T-helper 1 cell treated with Interleukin-12 subunit alpha and Interleukin-12 subunit beta and Interleukin-4 antibody, amounts not matched to agents 30 μg/mL and 1 μg/mL, for 36 hours (primary cell): Measurements from ENCODE around the gene ALMS1.
A peak's percentile ranks its signal among the peaks of the same experiment; 100 is the strongest.
"Not testable (repeated sequence)": the region's sequence is repeated elsewhere in the genome, so short reads cannot be mapped to it uniquely, and the experiment has no call there.

Experiments
- H3K27ac Mint-ChIP-seq: one replicate; pipeline ENCODE4 v1.8.0; 2021; ENCODE audit warnings: mild to moderate bottlenecking, mixed read lengths
- H3K27me3 Mint-ChIP-seq: one replicate; pipeline ENCODE4 v1.8.0; 2021; ENCODE audit warnings: low read depth, mixed read lengths
- H3K36me3 Mint-ChIP-seq: one replicate; pipeline ENCODE4 v1.8.0; 2021; ENCODE audit warnings: low read depth, mixed read lengths
- H3K4me1 Mint-ChIP-seq: one replicate; pipeline ENCODE4 v1.8.0; 2021; ENCODE audit warnings: low read depth, mixed read lengths
- H3K4me3 Mint-ChIP-seq: one replicate; pipeline ENCODE4 v1.8.0; 2021; ENCODE audit warnings: mild to moderate bottlenecking, moderate library complexity, mixed read lengths
- H3K9me3 Mint-ChIP-seq: one replicate; pipeline ENCODE4 v1.8.0; 2021; ENCODE audit warnings: mixed read lengths

Gene ALMS1, protein sequence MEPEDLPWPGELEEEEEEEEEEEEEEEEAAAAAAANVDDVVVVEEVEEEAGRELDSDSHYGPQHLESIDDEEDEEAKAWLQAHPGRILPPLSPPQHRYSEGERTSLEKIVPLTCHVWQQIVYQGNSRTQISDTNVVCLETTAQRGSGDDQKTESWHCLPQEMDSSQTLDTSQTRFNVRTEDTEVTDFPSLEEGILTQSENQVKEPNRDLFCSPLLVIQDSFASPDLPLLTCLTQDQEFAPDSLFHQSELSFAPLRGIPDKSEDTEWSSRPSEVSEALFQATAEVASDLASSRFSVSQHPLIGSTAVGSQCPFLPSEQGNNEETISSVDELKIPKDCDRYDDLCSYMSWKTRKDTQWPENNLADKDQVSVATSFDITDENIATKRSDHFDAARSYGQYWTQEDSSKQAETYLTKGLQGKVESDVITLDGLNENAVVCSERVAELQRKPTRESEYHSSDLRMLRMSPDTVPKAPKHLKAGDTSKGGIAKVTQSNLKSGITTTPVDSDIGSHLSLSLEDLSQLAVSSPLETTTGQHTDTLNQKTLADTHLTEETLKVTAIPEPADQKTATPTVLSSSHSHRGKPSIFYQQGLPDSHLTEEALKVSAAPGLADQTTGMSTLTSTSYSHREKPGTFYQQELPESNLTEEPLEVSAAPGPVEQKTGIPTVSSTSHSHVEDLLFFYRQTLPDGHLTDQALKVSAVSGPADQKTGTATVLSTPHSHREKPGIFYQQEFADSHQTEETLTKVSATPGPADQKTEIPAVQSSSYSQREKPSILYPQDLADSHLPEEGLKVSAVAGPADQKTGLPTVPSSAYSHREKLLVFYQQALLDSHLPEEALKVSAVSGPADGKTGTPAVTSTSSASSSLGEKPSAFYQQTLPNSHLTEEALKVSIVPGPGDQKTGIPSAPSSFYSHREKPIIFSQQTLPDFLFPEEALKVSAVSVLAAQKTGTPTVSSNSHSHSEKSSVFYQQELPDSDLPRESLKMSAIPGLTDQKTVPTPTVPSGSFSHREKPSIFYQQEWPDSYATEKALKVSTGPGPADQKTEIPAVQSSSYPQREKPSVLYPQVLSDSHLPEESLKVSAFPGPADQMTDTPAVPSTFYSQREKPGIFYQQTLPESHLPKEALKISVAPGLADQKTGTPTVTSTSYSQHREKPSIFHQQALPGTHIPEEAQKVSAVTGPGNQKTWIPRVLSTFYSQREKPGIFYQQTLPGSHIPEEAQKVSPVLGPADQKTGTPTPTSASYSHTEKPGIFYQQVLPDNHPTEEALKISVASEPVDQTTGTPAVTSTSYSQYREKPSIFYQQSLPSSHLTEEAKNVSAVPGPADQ (N-terminal part only)

DNA sequence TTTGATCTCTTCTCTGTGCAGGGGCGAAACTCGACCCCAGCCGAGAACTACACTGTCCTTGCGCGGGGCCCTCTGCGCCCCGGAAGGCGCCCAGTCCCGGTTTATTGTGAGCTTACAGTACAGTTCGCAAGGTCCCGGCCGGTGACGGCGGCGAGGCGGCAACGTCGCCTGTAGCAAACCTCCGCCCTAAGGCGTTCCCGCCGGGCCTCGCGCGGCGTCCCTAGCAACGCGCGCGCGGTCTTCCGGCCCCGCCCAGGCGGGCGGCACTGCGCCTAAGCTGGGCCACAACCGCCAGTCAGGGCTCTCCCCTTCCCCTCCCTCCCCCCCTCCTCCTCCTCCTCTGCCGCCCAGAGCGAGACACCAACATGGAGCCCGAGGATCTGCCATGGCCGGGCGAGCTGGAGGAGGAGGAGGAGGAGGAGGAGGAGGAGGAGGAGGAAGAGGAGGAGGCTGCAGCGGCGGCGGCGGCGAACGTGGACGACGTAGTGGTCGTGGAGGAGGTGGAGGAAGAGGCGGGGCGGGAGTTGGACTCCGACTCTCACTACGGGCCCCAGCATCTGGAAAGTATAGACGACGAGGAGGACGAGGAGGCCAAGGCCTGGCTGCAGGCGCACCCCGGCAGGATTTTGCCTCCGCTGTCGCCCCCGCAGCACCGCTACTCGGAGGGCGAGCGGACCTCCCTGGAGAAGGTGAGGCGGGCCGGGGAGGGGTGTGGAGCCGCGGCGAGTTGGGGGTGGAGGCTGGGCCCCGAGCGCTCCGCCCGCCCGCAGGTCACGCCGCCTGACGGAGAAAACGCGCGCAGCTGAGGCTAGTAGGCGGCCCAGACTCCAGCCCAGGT lies at the start of gene ALMS1:
ALMS1 (plus strand) TSS at position 333 of the 838 bp plus-strand sequence; CDS start at position 366, 33 bp downstream.
- peaks cover 21% of the 10 kb centered on the region for H3K27me3 Mint-ChIP-seq
- no peaks in the 10 kb centered on the region for H3K9me3 Mint-ChIP-seq
- peaks cover 27% of the 10 kb centered on the region for H3K4me1 Mint-ChIP-seq
- peak within 1 kb of the TSS; percentile 90 for H3K4me3 Mint-ChIP-seq
- no peaks in the 10 kb centered on the region for H3K36me3 Mint-ChIP-seq
- peak within 1 kb of the TSS; percentile 89 for H3K27ac Mint-ChIP-seq

GRCh38 chr2:73337828-73338227 lies 47.8 kb upstream of the ALMS1 start:
- H3K27ac Mint-ChIP-seq, result no peak overlapping the region
- peaks cover 3% of the 10 kb centered on the region for H3K4me1 Mint-ChIP-seq
- no peaks in the 10 kb centered on the region for H3K36me3 Mint-ChIP-seq
- H3K4me3 Mint-ChIP-seq, result no peak overlapping the region
- H3K27me3 Mint-ChIP-seq, result peaks cover 8% of the 10 kb centered on the region
- peaks cover 10% of the 10 kb centered on the region for H3K9me3 Mint-ChIP-seq

DNA sequence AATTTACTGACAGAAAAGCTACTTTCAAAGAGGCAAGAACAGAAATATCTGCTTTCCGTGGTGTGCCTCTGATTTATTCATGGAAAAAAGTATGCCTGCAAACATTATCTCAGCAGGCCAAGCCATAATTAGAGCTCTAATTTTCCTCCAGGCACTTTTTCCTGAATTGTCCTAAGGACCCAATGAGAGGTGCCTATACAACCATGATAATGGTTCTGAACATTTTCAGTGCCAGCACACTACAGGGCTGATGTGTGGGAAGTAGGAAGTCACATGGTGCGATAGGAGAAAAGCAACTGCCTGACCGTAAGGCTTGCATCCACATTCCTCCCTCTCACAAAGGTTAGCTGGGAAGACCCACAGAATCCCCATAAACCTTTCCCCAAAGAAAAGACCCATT lies 46.4 kb upstream of the ALMS1 start:
- no peak overlapping the region for H3K27ac Mint-ChIP-seq
- H3K4me1 Mint-ChIP-seq, result peaks cover 3% of the 10 kb centered on the region
- no peaks in the 10 kb centered on the region for H3K36me3 Mint-ChIP-seq
- peaks cover 6% of the 10 kb centered on the region for H3K9me3 Mint-ChIP-seq
- no peak overlapping the region for H3K4me3 Mint-ChIP-seq
- peaks cover 2% of the 10 kb centered on the region for H3K27me3 Mint-ChIP-seq

GRCh38 chr2:73341039-73341438 lies 44.6 kb upstream of the ALMS1 start:
- Mint-ChIP-seq H3K27me3 (no peaks in the 10 kb centered on the region), H3K27ac (no peak overlapping the region), H3K4me3 (no peak overlapping the region), H3K4me1 (peaks cover 3% of the 10 kb centered on the region), H3K36me3 (no peaks in the 10 kb centered on the region), H3K9me3 (no peaks in the 10 kb centered on the region)

GRCh38 chr2:73343992-73344391 lies 41.6 kb upstream of the ALMS1 start:
- Mint-ChIP-seq H3K27me3 (peaks cover 16% of the 10 kb centered on the region), H3K4me3 (no peak overlapping the region), H3K9me3 (no peaks in the 10 kb centered on the region), H3K27ac (no peak overlapping the region), H3K4me1 (no peaks in the 10 kb centered on the region), H3K36me3 (no peaks in the 10 kb centered on the region)

GRCh38 chr2:73344747-73345146 lies 40.9 kb upstream of the ALMS1 start:
- H3K9me3 Mint-ChIP-seq, H3K36me3 Mint-ChIP-seq, H3K4me1 Mint-ChIP-seq, H3K4me3 Mint-ChIP-seq, H3K27ac Mint-ChIP-seq: not testable (repeated sequence)
- peaks cover 16% of the 10 kb centered on the region for H3K27me3 Mint-ChIP-seq

- H3K27me3 Mint-ChIP-seq, result peaks cover 16% of the 10 kb centered on the region
- H3K4me1 Mint-ChIP-seq, result no peaks in the 10 kb centered on the region
- no peaks in the 10 kb centered on the region for H3K36me3 Mint-ChIP-seq
- H3K9me3 Mint-ChIP-seq, result no peaks in the 10 kb centered on the region
- H3K4me3 Mint-ChIP-seq, result no peak overlapping the region
- H3K27ac Mint-ChIP-seq, result no peak overlapping the region
Measured at GRCh38 chr2:73350035-73350691, 35.5 kb upstream of the ALMS1 start.

GRCh38 chr2:73356097-73356496 lies 29.5 kb upstream of the ALMS1 start:
- no peaks in the 10 kb centered on the region for H3K4me1 Mint-ChIP-seq
- no peaks in the 10 kb centered on the region for H3K36me3 Mint-ChIP-seq
- H3K27me3 Mint-ChIP-seq, result peaks cover 10% of the 10 kb centered on the region
- no peak overlapping the region for H3K4me3 Mint-ChIP-seq
- H3K27ac Mint-ChIP-seq, result no peak overlapping the region
- no peaks in the 10 kb centered on the region for H3K9me3 Mint-ChIP-seq

DNA sequence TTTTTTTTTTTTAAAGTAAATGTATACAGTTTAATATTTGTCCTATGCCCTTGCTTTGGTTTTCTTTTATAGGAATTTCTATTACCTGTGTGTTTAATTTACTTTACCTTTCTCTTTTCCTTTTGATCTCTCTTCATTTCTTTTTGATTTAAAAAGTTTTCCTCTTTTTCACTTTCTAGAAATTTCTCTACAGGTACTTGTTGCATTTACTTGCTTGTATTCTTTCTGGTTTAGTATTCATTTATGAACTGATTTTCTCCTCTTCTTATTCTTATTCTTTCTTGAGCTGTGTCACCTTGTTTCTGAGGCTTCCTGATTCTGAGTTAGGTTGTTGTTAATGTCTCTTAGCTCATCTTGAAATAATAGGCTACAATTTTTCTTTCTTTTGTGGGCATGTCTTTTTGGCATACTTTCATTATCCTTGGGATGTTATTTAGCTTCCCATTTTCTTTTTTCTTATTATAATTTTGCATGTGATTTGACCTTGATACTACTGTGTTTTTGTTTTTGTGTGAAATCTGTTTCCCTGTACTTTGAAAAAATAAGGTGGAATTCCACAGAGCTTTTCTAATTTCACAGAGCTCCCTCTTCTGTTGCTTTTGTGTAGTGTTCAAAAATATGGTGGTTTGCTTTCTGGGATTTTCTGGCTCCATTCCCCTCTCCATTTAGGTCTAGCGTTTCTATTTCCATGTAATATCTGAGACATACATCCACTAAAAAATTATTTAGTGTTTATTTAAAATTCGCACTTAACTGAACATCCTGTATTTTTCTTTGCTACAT lies 25.5 kb upstream of the ALMS1 start:
- Mint-ChIP-seq H3K4me3 (no peak overlapping the region), H3K27ac (no peak overlapping the region), H3K9me3 (no peaks in the 10 kb centered on the region), H3K36me3 (no peaks in the 10 kb centered on the region), H3K4me1 (no peaks in the 10 kb centered on the region), H3K27me3 (peaks cover 10% of the 10 kb centered on the region)

DNA sequence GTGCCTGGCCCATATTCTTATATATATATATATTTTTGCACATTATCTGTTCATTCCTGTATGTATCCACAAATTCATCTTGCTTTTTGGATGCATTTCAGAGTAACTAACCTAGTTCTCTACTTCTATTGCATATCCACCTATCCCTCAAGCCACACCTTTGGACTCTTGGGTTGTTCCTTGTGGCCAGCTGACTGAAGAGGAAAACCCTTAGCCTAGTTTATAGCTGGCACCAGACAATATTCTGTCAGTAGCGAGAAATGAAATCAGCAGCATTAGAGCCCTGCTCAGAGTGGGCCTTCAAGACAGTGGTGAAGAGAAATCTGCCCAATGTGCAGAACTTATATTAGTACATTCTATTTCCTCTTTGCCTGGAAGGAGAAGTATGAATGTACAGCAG lies 19.6 kb upstream of the ALMS1 start:
- Mint-ChIP-seq H3K27ac (no peak overlapping the region), H3K36me3 (no peaks in the 10 kb centered on the region), H3K27me3 (no peaks in the 10 kb centered on the region), H3K4me1 (no peaks in the 10 kb centered on the region), H3K4me3 (no peak overlapping the region), H3K9me3 (no peaks in the 10 kb centered on the region)

GRCh38 chr2:73368781-73369180 lies 16.9 kb upstream of the ALMS1 start:
- no peaks in the 10 kb centered on the region for H3K36me3 Mint-ChIP-seq
- no peaks in the 10 kb centered on the region for H3K9me3 Mint-ChIP-seq
- no peaks in the 10 kb centered on the region for H3K4me1 Mint-ChIP-seq

DNA sequence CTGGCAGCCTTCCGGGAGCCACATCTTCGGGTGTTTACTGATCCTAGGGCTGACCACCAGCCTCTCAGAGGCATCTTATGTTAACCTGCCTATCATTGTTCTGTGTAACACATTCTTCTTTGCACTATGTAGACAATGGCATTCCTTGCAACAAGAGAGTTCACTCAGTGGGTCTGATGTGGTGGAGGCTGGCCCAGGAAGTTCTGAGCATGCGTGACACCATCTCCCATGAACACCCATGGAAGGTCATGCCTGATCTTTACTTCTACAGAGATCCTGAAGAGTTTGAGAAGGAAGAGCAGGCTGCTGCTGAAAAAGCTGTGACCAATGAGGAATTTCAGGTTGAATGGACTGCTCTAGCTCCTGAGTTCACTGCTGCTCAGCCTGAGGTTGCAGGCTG lies 15.3 kb upstream of the ALMS1 start:
- Mint-ChIP-seq H3K27me3 (peaks cover 10% of the 10 kb centered on the region), H3K27ac (no peak overlapping the region), H3K9me3 (no peaks in the 10 kb centered on the region), H3K36me3 (no peaks in the 10 kb centered on the region), H3K4me3 (no peak overlapping the region), H3K4me1 (no peaks in the 10 kb centered on the region)

More at GRCh38 chr2:73368781-73369180, 16.9 kb upstream of the ALMS1 start:
- Mint-ChIP-seq H3K27ac (no peak overlapping the region), H3K4me3 (no peak overlapping the region), H3K27me3 (peaks cover 4% of the 10 kb centered on the region)

- Mint-ChIP-seq H3K27ac (no peak overlapping the region), H3K4me1 (no peaks in the 10 kb centered on the region), H3K36me3 (no peaks in the 10 kb centered on the region), H3K4me3 (no peak overlapping the region), H3K9me3 (peaks cover 6% of the 10 kb centered on the region), H3K27me3 (peaks cover 18% of the 10 kb centered on the region)
Measured at GRCh38 chr2:73373344-73373743, 12.3 kb upstream of the ALMS1 start.
